DOHH2 (cell line): ENCODE measurements around the gene PADI1.

Source experiments
- EZH2phosphoT487 ChIP-seq: fragments of 200-600 bp; sonication (generic); IDR thresholded peaks from 2 replicates; pipeline ENCODE4 v1.6.1; 2017; ENCODE audit warnings: borderline replicate concordance, mild to moderate bottlenecking, antibody characterized with exemption, low read length, moderate library complexity, mixed read lengths
- TF ChIP-seq, protein P1 (sequence below): fragments of 200-600 bp; sonication (generic); IDR thresholded peaks from one replicate; pipeline ENCODE4 v1.5.1; 2014; ENCODE audit warnings: antibody characterized with exemption, mild to moderate bottlenecking, low read depth, low read length; ENCODE audit not compliant: poor library complexity, severe bottlenecking

DNA sequence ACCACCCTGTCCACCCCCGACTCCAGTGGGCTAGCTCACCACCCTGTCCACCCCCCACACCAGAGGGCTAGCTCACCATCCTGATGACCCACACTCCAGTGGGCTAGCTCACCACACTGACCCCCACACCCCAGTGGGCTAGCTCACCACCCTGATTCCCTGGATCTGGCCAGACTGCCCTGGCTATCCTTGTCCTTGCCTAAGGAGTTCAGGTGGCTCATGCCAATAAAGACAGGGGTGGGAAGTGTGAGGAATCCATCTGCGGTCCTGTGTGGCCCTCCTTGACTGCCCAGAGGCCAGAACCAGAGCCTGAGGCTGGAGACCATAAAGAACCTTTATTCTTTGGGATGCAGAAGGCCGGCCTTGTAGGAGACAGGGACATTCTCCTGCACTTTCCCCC lies 3.6 kb downstream of the PADI1 start:
- TF ChIP-seq, protein P1, sequence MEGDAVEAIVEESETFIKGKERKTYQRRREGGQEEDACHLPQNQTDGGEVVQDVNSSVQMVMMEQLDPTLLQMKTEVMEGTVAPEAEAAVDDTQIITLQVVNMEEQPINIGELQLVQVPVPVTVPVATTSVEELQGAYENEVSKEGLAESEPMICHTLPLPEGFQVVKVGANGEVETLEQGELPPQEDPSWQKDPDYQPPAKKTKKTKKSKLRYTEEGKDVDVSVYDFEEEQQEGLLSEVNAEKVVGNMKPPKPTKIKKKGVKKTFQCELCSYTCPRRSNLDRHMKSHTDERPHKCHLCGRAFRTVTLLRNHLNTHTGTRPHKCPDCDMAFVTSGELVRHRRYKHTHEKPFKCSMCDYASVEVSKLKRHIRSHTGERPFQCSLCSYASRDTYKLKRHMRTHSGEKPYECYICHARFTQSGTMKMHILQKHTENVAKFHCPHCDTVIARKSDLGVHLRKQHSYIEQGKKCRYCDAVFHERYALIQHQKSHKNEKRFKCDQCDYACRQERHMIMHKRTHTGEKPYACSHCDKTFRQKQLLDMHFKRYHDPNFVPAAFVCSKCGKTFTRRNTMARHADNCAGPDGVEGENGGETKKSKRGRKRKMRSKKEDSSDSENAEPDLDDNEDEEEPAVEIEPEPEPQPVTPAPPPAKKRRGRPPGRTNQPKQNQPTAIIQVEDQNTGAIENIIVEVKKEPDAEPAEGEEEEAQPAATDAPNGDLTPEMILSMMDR: no peak
- TF ChIP-seq EZH2phosphoT487: no peak
